K562 (cell line): Measurements from ENCODE around the gene ARL5C. TPM values are rescaled to one million over a fixed set of nuclear protein-coding genes. Genes with fewer than 3 reads are reported as not detected.

Source experiments
- C11orf30 ChIP-seq: fragments of 450-650 bp; IDR thresholded peaks from 2 replicates; pipeline ENCODE4 v1.6.1; 2016; ENCODE audit warnings: low read depth, mild to moderate bottlenecking
- CBFB ChIP-seq: sonication (generic); formaldehyde crosslinking; IDR thresholded peaks from 2 replicates; pipeline ENCODE4 v1.4.0; 2020; ENCODE audit warnings: mild to moderate bottlenecking, missing genetic modification reagents
- EGR1 ChIP-seq: fragments of 450-650 bp; conservative IDR thresholded peaks from 2 replicates; pipeline ENCODE4 v1.6.1; 2017; ENCODE audit warnings: mild to moderate bottlenecking
- EWSR1 ChIP-seq: fragments of 450-650 bp; IDR thresholded peaks from 2 replicates; pipeline ENCODE4 v1.6.1; 2018; ENCODE audit warnings: borderline replicate concordance, mild to moderate bottlenecking, low read depth, moderate library complexity; ENCODE audit not compliant: partially characterized antibody
- EZH2 ChIP-seq: IDR thresholded peaks from 2 replicates; pipeline ENCODE4 v1.6.1; 2012; ENCODE audit warnings: low read depth, mild to moderate bottlenecking, inconsistent platforms, low read length, borderline replicate concordance
- FOSL1 ChIP-seq: fragments of 200-800 bp; sonication (Bioruptor generic); conservative IDR thresholded peaks from 2 replicates; pipeline ENCODE4 v1.6.1; 2016; ENCODE audit warnings: missing genetic modification characterization, missing compliant biosample characterization
- HEY1 ChIP-seq: fragments of 250-450 bp; sonication (Bioruptor Pico); IDR thresholded peaks from 2 replicates; pipeline ENCODE4 v1.5.0; 2020; ENCODE audit warnings: mild to moderate bottlenecking, moderate library complexity, borderline replicate concordance
- HINFP ChIP-seq: fragments of 450-650 bp; conservative IDR thresholded peaks from 2 replicates; pipeline ENCODE4 v1.6.1; 2016; ENCODE audit warnings: missing genetic modification characterization, low read depth, mild to moderate bottlenecking, control low read depth, missing compliant biosample characterization
- MAFK ChIP-seq: IDR thresholded peaks from 2 replicates; pipeline ENCODE4 v1.6.1; 2011; ENCODE audit warnings: low read length, improper control_type of control experiment
- NONO ChIP-seq, 2 experiments: fragments of 200-400 bp in 1 of 2; fragments of 450-650 bp in 1 of 2; formaldehyde crosslinking in 1 of 2; IDR thresholded peaks; 2 replicates each; pipeline ENCODE4 v1.6.1; 2017; ENCODE audit warnings: low read depth in 2 of 2, mild to moderate bottlenecking in 2 of 2, moderate library complexity in 2 of 2, low read length in 1 of 2
- SNIP1 ChIP-seq: fragments of 450-650 bp; IDR thresholded peaks from 2 replicates; pipeline ENCODE4 v1.7.1; 2017; ENCODE audit warnings: low read depth, mild to moderate bottlenecking
- ZFPM2 ChIP-seq: fragments of 250-450 bp; sonication (Bioruptor Pico); IDR thresholded peaks from 2 replicates; pipeline ENCODE4 v1.5.1; 2022; ENCODE audit warnings: mild to moderate bottlenecking
- ZFX ChIP-seq: sonication (generic); formaldehyde crosslinking; IDR thresholded peaks from 2 replicates; pipeline ENCODE4 v1.8.0; 2022; ENCODE audit warnings: mild to moderate bottlenecking, missing genetic modification reagents, moderate library complexity
- ZNF12 ChIP-seq: sonication (generic); formaldehyde crosslinking; IDR thresholded peaks from 2 replicates; pipeline ENCODE4 v1.4.0; 2020; ENCODE audit warnings: mild to moderate bottlenecking, missing genetic modification reagents
- ZNF165 ChIP-seq: fragments of 250-450 bp; sonication (Bioruptor Pico); IDR thresholded peaks from 2 replicates; pipeline ENCODE4 v1.4.0; 2020; ENCODE audit warnings: borderline replicate concordance
- ZNF655 ChIP-seq: fragments of 250-450 bp; sonication (Bioruptor Pico); IDR thresholded peaks from 2 replicates; pipeline ENCODE4 v1.5.0; 2021
- polyA plus RNA-seq, 8 experiments: library from polyadenylated mRNA; depleted of rRNA in 4 of 8; stranded (reverse) in 5 of 8; unstranded in 3 of 8; fragments of >200 nt; fragmentation: Nextera tagmentation in 2 of 8; fragmentation: Illumina TruSeq in 1 of 8; extraction: Ambion mirVana in 2 of 8; extraction: Trizol in 1 of 8; gene quantifications; 2 replicates each; pipeline versions ENCODE4 v1.2.1 to v1.2.3, GENCODE V29; 2011 to 2014; ENCODE audit warnings: inconsistent platforms in 1 of 8, missing spikeins in 1 of 8
- total RNA-seq, 7 experiments: library from RNA; depleted of rRNA in 6 of 7; stranded (reverse); fragments of >200 nt in 6 of 7; fragmentation: Illumina TruSeq in 2 of 7; extraction: Trizol in 2 of 7; gene quantifications; 2 replicates each; pipeline versions ENCODE4 v1.2.1 to v1.2.3, GENCODE V29; 2011 to 2021; ENCODE audit warnings: low replicate concordance in 1 of 7
- TF ChIP-seq, protein P1 (sequence below): fragments of 450-650 bp; IDR thresholded peaks from 2 replicates; pipeline ENCODE4 v1.6.1; 2017; ENCODE audit warnings: antibody characterized with exemption, mild to moderate bottlenecking
- TF ChIP-seq, protein P2 (sequence below): sonication (generic); formaldehyde crosslinking; IDR thresholded peaks from 2 replicates; pipeline ENCODE4 v1.9.0; 2022; ENCODE audit warnings: mild to moderate bottlenecking, missing genetic modification reagents
- TF ChIP-seq, protein P3 (sequence below): IDR thresholded peaks from 2 replicates; pipeline ENCODE4 v1.6.1; 2011; ENCODE audit warnings: borderline replicate concordance, low read depth, mild to moderate bottlenecking, moderate library complexity, low read length; ENCODE audit not compliant: insufficient read depth, poor library complexity, severe bottlenecking

Gene ARL5C
- total and polyA plus RNA-seq, 9 of the 15 experiments (the other 6 are each of a cell fraction or from before 2014, with no cell fraction given): not detected

DNA sequence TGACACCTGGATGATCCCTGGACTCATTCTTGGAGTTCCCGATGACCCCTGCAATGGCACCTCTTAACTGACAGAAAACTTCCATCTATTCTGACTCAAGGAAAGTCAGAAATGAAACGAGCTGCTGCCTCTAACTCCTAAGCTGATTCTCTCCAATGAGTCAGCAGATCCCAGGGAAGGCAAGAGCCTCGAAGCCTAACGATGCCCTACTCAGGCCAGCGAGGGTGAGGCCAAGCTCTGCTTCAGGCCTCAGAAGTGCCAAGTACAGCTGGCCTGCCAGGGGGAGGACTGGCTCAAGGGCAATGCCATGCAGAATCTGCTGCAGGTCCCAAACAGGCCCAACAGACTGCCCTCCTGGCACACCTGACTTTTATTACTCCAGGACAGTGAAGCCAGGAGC, 50.8 kb downstream of the ARL5C start (continued):
- TF ChIP-seq HINFP: no peak
- TF ChIP-seq ZFPM2: no peak
- no peak for TF ChIP-seq ZNF655 (CRISPR knock-in tag)
- peak; percentile 76 for TF ChIP-seq MAFK
- TF ChIP-seq, protein P1, sequence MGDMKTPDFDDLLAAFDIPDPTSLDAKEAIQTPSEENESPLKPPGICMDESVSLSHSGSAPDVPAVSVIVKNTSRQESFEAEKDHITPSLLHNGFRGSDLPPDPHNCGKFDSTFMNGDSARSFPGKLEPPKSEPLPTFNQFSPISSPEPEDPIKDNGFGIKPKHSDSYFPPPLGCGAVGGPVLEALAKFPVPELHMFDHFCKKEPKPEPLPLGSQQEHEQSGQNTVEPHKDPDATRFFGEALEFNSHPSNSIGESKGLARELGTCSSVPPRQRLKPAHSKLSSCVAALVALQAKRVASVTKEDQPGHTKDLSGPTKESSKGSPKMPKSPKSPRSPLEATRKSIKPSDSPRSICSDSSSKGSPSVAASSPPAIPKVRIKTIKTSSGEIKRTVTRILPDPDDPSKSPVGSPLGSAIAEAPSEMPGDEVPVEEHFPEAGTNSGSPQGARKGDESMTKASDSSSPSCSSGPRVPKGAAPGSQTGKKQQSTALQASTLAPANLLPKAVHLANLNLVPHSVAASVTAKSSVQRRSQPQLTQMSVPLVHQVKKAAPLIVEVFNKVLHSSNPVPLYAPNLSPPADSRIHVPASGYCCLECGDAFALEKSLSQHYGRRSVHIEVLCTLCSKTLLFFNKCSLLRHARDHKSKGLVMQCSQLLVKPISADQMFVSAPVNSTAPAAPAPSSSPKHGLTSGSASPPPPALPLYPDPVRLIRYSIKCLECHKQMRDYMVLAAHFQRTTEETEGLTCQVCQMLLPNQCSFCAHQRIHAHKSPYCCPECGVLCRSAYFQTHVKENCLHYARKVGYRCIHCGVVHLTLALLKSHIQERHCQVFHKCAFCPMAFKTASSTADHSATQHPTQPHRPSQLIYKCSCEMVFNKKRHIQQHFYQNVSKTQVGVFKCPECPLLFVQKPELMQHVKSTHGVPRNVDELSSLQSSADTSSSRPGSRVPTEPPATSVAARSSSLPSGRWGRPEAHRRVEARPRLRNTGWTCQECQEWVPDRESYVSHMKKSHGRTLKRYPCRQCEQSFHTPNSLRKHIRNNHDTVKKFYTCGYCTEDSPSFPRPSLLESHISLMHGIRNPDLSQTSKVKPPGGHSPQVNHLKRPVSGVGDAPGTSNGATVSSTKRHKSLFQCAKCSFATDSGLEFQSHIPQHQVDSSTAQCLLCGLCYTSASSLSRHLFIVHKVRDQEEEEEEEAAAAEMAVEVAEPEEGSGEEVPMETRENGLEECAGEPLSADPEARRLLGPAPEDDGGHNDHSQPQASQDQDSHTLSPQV: no peak
- no peak for TF ChIP-seq EGR1
- no peak for TF ChIP-seq CBFB (CRISPR knock-in tag)
- no peak for TF ChIP-seq EWSR1
- TF ChIP-seq C11orf30: peak; percentile 93
- TF ChIP-seq SNIP1: no peak
- no peak for TF ChIP-seq FOSL1 (tag)
- TF ChIP-seq ZNF165: no peak
- no peak for TF ChIP-seq ZFX
- TF ChIP-seq EZH2: no peak
- TF ChIP-seq NONO (IDR thresholded peaks at IDR 0.05; ENCODE audit: low read depth in 2 of 2, low read length in 1 of 2): no peak
- TF ChIP-seq HEY1: no peak
- TF ChIP-seq, protein P2, sequence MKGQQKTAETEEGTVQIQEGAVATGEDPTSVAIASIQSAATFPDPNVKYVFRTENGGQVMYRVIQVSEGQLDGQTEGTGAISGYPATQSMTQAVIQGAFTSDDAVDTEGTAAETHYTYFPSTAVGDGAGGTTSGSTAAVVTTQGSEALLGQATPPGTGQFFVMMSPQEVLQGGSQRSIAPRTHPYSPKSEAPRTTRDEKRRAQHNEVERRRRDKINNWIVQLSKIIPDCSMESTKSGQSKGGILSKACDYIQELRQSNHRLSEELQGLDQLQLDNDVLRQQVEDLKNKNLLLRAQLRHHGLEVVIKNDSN (CRISPR knock-in tag): no peak
- TF ChIP-seq, protein P3, sequence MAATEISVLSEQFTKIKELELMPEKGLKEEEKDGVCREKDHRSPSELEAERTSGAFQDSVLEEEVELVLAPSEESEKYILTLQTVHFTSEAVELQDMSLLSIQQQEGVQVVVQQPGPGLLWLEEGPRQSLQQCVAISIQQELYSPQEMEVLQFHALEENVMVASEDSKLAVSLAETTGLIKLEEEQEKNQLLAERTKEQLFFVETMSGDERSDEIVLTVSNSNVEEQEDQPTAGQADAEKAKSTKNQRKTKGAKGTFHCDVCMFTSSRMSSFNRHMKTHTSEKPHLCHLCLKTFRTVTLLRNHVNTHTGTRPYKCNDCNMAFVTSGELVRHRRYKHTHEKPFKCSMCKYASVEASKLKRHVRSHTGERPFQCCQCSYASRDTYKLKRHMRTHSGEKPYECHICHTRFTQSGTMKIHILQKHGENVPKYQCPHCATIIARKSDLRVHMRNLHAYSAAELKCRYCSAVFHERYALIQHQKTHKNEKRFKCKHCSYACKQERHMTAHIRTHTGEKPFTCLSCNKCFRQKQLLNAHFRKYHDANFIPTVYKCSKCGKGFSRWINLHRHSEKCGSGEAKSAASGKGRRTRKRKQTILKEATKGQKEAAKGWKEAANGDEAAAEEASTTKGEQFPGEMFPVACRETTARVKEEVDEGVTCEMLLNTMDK: no peak
- no peak for TF ChIP-seq ZNF12 (CRISPR knock-in tag)
